SU-DHL-6 (cell line): ENCODE measurements around the gene RAVER1.

Experiments used
- CTCF ChIP-seq: fragments of 200-600 bp; sonication (generic); IDR thresholded peaks from one replicate; pipeline ENCODE4 v1.5.1; 2017; ENCODE audit warnings: antibody characterized with exemption, mild to moderate bottlenecking, low read length, moderate library complexity; ENCODE audit not compliant: insufficient read depth, poor library complexity, severe bottlenecking
- EZH2phosphoT487 ChIP-seq: fragments of 200-600 bp; sonication (generic), shearing (Covaris generic); conservative IDR thresholded peaks from 2 replicates; pipeline ENCODE4 v1.6.1; 2018; ENCODE audit warnings: mild to moderate bottlenecking, antibody characterized with exemption, low read length, moderate library complexity, mixed read lengths

DNA sequence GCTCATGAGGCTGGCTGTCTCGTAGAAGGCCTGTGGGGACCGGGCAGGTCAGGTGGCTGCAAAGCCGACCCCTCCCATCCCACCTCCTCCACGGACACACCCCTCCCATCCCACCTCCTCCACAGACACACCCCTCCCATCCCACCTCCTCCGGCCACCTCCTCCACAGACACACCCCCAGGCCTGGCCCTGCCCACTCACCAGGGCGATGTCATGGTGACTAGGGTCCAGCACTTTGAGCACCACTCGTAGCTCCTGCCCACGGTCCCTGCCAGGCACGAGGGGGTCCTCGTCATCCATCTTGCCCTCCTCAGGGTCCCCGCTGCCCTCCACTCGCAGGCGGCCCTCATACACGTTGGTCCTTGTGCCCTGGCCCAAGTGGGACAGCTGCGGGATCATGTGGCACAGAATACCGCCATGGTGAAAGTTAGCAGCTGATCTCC is 28.3 kb upstream of the RAVER1 start:
- TF ChIP-seq CTCF (no peak), EZH2phosphoT487 (no peak)
